Glutamatergic neuron (in vitro differentiated cells): ENCODE results near the gene RPL10. TPM values are rescaled to one million over a fixed set of nuclear protein-coding genes. Genes with fewer than 3 reads are reported as not detected.

ENCODE experiments used
- DNase-seq: peaks from one replicate; pipeline ENCODE4 v3.0.0; 2022
- H3K27ac Mint-ChIP-seq: one replicate; pipeline ENCODE4 v1.8.0; 2020; ENCODE audit warnings: mild to moderate bottlenecking, mixed read lengths, inconsistent platforms; ENCODE audit not compliant: unreplicated experiment
- H3K27me3 Mint-ChIP-seq: one replicate; pipeline ENCODE4 v1.8.0; 2020; ENCODE audit warnings: mild to moderate bottlenecking, moderate library complexity, mixed read lengths, inconsistent platforms; ENCODE audit not compliant: unreplicated experiment
- H3K36me3 Mint-ChIP-seq: one replicate; pipeline ENCODE4 v1.8.0; 2020; ENCODE audit warnings: mild to moderate bottlenecking, mixed read lengths, inconsistent platforms; ENCODE audit not compliant: unreplicated experiment
- H3K4me1 Mint-ChIP-seq: one replicate; pipeline ENCODE4 v1.8.0; 2020; ENCODE audit warnings: mild to moderate bottlenecking, low read depth, mixed read lengths, inconsistent platforms; ENCODE audit not compliant: unreplicated experiment
- H3K4me3 Mint-ChIP-seq: one replicate; pipeline ENCODE4 v1.8.0; 2020; ENCODE audit warnings: mild to moderate bottlenecking, mixed read lengths, inconsistent platforms; ENCODE audit not compliant: unreplicated experiment
- H3K9me3 Mint-ChIP-seq: one replicate; pipeline ENCODE4 v1.8.0; 2020; ENCODE audit warnings: mild to moderate bottlenecking, moderate library complexity, mixed read lengths, inconsistent platforms; ENCODE audit not compliant: unreplicated experiment
- total RNA-seq: library from RNA; stranded (reverse); fragmentation: NEBNext Ultra II Directional; extraction: Animal tissue kit (Norgen Biotek cat#: 25700); gene quantifications from one replicate; pipeline ENCODE4 v1.2.1, GENCODE V29; 2021; ENCODE audit not compliant: unreplicated experiment
- TF ChIP-seq, protein P1 (sequence below): fragments of 200-600 bp; sonication (generic); IDR thresholded peaks from one replicate; pipeline ENCODE4 v1.5.0; 2021; ENCODE audit not compliant: partially characterized antibody, unreplicated experiment

Gene RPL10
- total RNA-seq, 1 donor from 2014 or later: 1,779 TPM

DNA sequence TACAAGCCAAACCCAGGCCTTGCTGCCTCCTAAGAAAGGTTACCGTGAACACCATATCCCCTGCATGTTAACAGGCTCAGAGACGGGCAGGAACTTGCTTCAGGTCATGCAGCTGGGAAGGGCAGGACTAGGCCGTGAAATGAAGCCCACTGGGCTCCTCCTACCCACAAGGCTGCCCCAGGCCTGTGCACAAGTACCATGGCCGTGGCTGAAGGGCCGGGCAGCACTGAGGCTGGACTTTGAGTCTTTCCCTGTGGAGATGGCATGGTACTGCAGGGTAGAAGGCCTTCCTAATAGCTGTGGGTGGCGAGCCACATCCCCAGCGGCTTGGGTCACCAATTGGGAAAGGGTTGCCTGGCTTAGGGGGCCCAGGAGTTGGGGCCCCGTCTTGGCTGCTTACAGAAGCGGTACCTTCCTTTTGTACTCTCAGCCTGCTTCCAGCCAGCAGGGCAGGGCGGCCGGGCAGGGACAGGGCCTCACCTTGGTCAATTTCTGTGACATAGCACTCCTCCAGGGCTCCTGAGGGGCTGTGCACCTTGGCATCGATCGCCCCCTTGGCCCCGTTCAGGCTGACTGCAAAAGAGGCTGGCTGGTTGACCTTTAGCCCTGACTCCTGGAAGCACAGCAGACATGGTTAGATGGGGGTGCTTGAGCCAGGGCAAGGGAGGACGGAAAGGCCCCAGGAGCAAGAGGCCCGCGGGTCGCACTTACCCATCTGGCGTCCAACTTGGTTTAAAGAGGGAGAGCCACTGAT lies 47.6 kb upstream of the RPL10 start:
- Mint-ChIP-seq H3K4me1 (no peaks in the 10 kb centered on the region), H3K4me3 (no peak overlapping the region), H3K27me3 (peaks cover 3% of the 10 kb centered on the region), H3K27ac (no peak overlapping the region), H3K36me3 (no peaks in the 10 kb centered on the region), H3K9me3 (peaks cover 7% of the 10 kb centered on the region)
- DNase-seq: no peak
- TF ChIP-seq, protein P1, sequence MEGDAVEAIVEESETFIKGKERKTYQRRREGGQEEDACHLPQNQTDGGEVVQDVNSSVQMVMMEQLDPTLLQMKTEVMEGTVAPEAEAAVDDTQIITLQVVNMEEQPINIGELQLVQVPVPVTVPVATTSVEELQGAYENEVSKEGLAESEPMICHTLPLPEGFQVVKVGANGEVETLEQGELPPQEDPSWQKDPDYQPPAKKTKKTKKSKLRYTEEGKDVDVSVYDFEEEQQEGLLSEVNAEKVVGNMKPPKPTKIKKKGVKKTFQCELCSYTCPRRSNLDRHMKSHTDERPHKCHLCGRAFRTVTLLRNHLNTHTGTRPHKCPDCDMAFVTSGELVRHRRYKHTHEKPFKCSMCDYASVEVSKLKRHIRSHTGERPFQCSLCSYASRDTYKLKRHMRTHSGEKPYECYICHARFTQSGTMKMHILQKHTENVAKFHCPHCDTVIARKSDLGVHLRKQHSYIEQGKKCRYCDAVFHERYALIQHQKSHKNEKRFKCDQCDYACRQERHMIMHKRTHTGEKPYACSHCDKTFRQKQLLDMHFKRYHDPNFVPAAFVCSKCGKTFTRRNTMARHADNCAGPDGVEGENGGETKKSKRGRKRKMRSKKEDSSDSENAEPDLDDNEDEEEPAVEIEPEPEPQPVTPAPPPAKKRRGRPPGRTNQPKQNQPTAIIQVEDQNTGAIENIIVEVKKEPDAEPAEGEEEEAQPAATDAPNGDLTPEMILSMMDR: no peak

GRCh38 chrX:154351183-154352011 lies 46.8 kb upstream of the RPL10 start:
- Mint-ChIP-seq H3K27me3 (peaks cover 3% of the 10 kb centered on the region), H3K36me3 (no peaks in the 10 kb centered on the region), H3K9me3 (peaks cover 7% of the 10 kb centered on the region), H3K4me3 (no peak overlapping the region), H3K27ac (no peak overlapping the region), H3K4me1 (no peaks in the 10 kb centered on the region)
- no peak for DNase-seq
- TF ChIP-seq, protein P1: no peak

DNA sequence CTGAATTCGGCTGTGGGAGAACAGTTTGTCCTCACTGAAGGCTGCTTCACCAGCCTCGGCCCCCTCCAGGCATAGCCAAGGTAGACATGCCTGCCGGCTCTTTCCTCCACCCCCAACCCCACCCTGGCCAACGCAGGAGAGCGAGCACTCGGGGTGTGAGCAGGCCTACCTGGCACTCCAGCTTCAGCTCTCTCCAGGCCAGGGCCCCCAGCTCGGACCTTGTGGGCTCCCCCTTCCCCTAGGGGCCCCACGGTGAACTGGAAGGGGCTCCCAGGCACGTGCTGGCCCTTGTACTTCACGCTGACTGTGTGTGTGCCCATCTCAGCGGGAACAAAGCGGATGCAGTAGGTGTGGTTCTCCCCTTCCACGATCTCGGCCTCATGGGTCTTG lies 46.2 kb upstream of the RPL10 start:
- no peak overlapping the region for H3K27ac Mint-ChIP-seq
- no peak overlapping the region for H3K4me3 Mint-ChIP-seq
- no peak for DNase-seq
- no peaks in the 10 kb centered on the region for H3K4me1 Mint-ChIP-seq
- TF ChIP-seq, protein P1: no peak
- H3K36me3 Mint-ChIP-seq: no peaks in the 10 kb centered on the region
- H3K27me3 Mint-ChIP-seq: peaks cover 3% of the 10 kb centered on the region
- H3K9me3 Mint-ChIP-seq: peaks cover 7% of the 10 kb centered on the region

DNA sequence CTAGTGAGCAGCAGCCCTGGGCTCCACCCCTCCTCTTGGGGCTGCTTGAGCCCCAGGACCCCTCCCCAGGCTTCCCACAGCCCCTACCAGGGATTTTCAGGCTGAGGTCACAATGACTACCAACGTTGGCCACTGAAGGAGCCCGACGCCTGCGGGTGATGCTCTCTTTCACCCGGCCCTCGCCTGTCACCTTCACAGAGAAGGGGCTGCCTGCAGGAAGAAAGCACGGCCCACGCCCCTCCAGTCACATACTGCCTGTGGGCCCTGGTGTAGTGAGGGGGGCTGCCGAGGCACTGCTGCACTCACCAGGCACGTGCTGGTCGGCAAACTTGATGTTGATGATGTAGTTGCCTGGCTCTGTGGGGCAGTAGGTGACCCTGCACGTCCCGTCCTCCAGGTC lies 45.7 kb upstream of the RPL10 start:
- H3K4me1 Mint-ChIP-seq: no peaks in the 10 kb centered on the region
- peaks cover 4% of the 10 kb centered on the region for H3K9me3 Mint-ChIP-seq

More for the DNA sequence above, 45.7 kb upstream of the RPL10 start:
- Mint-ChIP-seq H3K36me3 (no peaks in the 10 kb centered on the region), H3K27ac (no peak overlapping the region), H3K4me3 (no peak overlapping the region), H3K27me3 (no peaks in the 10 kb centered on the region)
- DNase-seq: no peak
- TF ChIP-seq, protein P1: no peak
